Medulla oblongata (tissue), 1 donor: ENCODE results near the gene PTDSS2.
"Not testable (repeated sequence)": the region's sequence is repeated elsewhere in the genome, so short reads cannot be mapped to it uniquely, and the experiment has no call there.

Source experiments
- DNase-seq: peaks from one replicate; pipeline ENCODE4 v3.0.0-alpha.2; 2015; ENCODE audit errors: extremely low spot score

The PTDSS2 gene

GRCh38 chr11:449889-450808 is at the start of gene PTDSS2:
TSS of gene PTDSS2 (plus strand) at chr11:450279. CDS start at chr11:450456, 177 bp downstream.
- DNase-seq: peak; percentile 95

GRCh38 chr11:401196-401595 is 48.9 kb upstream of the PTDSS2 start:
- not testable (repeated sequence) for DNase-seq

- no peak for DNase-seq
These were observed 46.9 kb upstream of the PTDSS2 start for GRCh38 chr11:403021-403760.

DNA sequence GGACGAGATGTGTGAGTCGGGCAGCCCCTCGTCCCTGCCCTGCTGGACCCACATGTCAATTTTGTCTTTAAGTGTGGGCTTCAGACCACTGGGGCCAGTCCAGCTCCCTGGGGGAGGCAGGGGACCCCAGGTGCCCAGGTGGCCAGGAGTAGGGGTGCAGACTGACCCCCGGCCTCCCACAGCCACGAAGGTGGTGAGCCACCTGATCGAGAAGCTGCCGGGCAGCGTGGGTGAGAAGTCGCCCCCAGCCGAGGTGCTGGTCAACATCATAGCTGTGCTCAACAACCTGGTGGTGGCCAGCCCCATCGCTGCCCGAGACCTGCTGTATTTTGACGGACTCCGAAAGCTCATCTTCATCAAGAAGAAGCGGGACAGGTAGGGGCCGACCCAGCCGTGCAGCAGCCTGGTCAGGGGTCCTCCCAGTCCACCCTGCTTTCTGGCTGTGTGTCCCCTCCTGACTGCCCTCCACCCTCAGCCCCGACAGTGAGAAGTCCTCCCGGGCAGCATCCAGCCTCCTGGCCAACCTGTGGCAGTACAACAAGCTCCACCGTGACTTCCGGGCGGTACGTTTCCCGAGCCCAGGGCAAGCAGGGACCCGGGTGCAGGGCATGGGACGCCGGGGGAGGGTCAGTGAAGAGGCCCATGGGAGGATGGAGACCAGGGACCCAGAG is 46.2 kb upstream of the PTDSS2 start:
- no peak for DNase-seq

DNA sequence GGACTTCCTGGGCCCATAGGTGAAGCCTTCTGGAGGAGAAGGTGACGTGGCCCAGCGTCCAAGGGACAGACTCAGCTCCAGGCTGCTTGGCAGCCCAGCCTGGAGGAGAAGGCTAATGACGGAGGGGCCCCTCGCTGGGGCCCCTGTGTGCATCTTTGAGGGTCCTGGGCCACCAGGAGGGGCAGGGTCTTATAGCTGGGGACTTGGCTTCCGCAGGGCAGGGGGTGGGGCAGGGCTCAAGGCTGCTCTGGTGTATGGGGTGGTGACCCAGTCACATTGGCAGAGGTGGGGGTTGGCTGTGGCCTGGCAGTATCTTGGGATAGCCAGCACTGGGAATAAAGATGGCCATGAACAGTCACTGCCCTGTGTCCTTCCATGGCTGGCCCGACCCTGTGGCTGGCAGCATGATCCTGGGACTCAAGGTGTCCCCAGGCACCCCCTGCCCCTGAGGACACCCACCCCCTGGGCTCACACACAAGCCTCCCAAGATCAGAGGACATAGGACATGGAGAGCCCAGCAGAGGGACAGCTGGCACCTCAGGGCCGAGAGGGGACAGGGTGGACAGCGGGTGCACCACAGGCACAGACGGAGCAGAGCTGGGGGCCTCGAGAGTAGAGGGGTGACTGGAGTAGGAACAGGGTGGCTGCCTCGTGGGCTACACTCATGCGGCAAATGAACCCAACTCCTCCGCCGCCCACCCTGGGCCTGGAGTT is 45.4 kb upstream of the PTDSS2 start:
- no peak for DNase-seq

- DNase-seq: peak; percentile 57
These were observed 44.6 kb upstream of the PTDSS2 start for GRCh38 chr11:405323-405953.

DNA sequence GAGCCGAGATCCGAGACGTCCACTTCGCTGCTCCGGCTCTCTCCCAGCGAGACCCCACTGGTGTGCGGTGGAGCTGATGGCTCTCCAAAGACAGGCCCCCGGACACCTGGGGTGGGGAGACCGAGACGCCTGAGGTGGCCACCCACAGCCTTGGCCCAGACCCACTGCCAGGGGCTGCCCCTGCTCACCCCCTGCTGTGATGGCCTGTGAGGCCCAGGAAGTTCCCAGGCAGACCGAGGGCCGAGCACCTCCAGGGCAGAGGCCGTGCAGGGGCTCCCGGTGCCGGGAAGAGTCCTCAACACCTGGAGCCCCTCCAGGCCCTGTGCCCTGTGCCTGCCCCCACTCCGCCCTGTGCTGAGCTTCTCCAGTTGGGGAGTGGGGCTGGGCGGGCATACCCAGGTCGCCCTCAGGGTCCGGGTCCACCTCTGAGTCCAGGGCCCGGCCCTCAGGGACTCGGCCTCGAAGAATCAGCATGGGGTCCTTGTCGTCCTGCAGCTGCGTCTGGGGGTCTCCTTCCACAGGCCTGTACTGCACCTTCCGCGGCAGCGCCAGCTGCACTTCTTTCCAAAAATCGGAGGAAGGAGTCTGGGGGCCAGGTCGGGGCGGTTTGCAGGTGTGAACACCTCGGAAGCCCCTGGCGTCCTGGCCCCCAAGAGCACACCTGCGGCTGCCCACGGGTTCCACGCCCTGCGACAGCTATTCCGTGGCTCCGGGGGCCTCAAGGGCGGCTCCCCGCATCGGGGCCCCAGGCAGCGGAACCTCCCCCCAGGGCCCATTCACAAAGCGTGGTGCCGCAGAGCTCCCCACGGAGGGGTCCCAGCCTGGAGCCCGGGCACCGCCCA is 43.9 kb upstream of the PTDSS2 start:
- DNase-seq: no peak

- peak; percentile 56 for DNase-seq
These were observed 43.1 kb upstream of the PTDSS2 start for GRCh38 chr11:406796-407650.

DNA sequence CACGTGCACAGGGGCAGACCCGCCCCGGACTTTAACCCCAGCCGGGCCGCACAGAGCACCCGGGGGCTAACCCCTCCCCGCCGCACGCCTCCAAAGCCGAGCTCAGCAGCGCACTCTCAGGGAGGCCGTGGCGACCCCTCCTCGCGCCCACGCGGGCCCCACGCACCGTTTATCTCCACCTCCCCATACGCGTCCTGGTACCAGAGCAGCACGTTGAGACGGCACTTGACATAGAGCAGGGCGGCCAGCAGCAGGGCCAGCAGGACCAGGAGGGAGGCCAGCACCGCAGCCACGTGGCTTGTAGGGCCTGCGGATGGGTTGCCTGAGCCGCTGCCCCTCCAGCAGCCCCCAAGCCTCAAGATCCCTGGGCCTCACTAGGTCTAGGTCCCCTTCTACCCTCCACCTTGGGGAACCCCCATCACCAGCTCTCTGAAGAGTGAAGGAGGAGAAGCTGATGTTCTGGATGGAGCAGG is 42.4 kb upstream of the PTDSS2 start:
- no peak for DNase-seq

GRCh38 chr11:408154-409007 is 41.7 kb upstream of the PTDSS2 start:
- no peak for DNase-seq

GRCh38 chr11:409008-409599 is 41.0 kb upstream of the PTDSS2 start:
- DNase-seq: no peak

- no peak for DNase-seq
These were observed 40.2 kb upstream of the PTDSS2 start for GRCh38 chr11:409600-410483.

DNA sequence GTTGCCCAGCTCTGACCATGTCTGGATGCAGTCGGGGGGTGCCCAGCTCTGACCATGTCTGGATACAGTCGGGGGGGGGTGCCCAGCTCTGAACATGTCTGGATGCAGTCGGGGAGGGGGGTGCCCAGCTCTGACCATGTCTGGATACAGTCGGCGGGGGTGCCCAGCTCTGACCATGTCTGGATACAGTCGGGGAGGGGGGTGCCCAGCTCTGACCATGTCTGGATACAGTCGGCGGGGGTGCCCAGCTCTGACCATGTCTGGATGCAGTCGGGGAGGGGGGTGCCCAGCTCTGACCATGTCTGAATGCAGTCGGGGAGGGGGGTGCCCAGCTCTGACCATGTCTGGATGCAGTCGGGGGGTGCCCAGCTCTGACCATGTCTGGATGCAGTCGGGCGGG is 39.4 kb upstream of the PTDSS2 start:
- DNase-seq: not testable (repeated sequence)

DNA sequence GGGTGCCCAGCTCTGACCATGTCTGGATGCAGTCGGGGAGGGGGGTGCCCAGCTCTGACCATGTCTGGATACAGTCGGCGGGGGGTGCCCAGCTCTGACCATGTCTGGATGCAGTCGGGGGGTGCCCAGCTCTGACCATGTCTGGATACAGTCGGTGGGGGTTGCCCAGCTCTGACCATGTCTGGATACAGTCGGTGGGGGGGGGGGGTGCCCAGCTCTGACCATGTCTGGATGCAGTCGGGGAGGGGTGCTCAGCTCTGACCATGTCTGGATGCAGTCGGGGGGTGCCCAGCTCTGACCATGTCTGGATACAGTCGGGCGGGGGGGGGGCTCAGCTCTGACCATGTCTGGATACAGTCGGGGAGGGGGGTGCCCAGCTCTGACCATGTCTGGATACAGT is 38.6 kb upstream of the PTDSS2 start:
- not testable (repeated sequence) for DNase-seq

- no peak for DNase-seq
These were observed 37.4 kb upstream of the PTDSS2 start for GRCh38 chr11:412641-413119.
